ELR (cell line): Measurements from ENCODE around the gene PLEKHA7.
A peak's percentile ranks its signal among the peaks of the same experiment; 100 is the strongest.

Experiments used
- DNase-seq: peaks from one replicate; pipeline ENCODE4 v3.0.0-alpha.2; 2015; ENCODE audit warnings: low read depth

The PLEKHA7 gene

DNA sequence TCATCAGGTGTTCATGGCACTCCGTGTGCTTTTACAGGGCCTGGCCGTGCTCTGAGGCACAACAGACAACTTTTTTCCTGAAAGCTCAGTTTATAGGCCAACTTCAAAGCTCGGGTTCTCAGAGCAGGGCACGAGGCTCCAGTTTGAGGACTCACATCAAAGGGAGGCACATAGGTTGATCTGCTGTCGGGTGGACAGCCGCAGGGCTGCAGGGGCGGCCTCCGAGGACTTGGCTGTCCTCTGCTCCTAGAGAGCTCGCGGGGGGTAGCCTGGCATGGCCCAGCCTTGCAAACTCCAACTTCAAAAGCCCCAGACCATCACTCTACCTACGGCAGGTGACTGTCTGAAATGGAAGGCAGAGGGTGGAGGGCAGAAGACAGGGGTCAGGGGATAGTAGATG is 244.2 kb downstream of the PLEKHA7 start:
- no peak for DNase-seq

DNA sequence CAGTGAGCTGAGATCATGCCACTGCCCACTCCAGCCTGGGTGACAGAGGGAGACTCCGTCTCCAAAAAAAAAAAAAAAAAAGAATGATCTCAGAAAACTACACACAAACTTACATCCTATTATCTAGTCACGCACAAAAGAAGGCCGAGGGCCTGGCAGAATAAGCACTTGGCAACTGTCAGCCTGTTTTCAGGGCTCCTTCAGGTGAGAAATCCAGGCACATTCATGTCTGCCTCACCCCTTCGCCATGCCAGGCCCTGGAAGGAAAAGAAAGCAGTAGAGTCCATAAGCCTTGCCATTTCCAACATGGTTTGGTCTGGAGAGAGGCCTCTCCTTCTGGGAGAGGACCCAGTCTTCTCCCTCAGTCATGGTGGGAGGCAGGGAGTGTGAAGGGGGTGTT is 244.8 kb downstream of the PLEKHA7 start:
- DNase-seq: no peak

DNA sequence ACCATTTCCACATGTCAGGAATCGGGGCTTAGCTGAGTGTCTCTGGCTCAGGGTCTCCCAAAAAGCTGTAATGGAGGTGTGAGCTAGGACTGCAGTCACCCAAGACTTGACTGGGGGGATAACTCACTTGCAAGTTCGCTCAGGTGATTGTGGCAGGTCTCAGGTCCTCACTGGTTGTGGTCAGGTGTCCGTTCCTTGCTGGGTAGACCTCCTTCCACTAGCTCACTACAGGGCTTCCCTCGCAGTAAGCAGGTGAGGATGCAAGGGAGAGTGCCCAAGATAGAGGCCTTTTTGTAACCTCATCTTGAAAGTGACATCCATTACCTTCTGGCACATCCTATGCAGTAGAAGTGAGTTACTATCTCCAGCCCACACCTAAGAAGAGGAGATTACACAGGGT is 246.3 kb downstream of the PLEKHA7 start:
- no peak for DNase-seq

DNA sequence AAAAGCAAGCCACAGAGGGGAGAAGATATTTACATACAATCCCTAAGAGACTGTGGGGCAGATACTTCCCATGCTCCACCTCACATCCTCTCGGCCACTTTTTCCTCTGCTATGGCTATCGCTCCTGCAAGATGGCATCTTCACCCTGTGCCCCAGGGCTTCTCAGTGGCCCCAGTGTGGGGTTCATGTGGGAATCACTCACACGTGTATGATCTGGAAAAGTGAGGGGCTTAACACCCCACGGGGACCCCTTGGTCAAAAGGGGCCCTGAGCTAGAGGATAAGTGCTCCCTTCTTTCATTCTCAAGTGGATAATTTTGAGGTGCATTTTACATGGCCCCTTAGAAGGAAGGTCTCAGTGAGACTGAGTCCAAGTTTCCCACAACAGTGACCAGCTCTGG is 247.1 kb downstream of the PLEKHA7 start:
- DNase-seq: no peak

GRCh38 chr11:16764888-16765287 is 249.3 kb downstream of the PLEKHA7 start:
- DNase-seq: no peak

DNA sequence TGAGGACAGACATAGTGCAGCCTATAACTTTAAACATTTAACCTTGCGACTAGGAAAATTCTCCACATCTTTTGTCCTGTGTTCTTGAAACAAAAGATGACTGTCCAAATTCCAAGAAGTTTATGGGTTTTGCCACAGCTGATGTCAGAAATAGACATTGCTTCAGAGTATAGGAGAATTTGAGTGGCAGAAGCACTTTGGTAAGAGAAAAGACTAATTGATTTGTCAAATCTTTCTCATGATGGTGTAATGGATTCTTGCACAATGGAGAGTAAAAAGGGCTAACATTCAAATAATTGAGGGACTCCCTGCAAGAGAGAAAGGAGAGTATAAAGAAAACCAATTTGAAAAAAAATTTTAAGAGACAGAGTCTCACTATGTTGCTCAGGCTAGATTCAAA is 250.5 kb downstream of the PLEKHA7 start:
- no peak for DNase-seq

DNA sequence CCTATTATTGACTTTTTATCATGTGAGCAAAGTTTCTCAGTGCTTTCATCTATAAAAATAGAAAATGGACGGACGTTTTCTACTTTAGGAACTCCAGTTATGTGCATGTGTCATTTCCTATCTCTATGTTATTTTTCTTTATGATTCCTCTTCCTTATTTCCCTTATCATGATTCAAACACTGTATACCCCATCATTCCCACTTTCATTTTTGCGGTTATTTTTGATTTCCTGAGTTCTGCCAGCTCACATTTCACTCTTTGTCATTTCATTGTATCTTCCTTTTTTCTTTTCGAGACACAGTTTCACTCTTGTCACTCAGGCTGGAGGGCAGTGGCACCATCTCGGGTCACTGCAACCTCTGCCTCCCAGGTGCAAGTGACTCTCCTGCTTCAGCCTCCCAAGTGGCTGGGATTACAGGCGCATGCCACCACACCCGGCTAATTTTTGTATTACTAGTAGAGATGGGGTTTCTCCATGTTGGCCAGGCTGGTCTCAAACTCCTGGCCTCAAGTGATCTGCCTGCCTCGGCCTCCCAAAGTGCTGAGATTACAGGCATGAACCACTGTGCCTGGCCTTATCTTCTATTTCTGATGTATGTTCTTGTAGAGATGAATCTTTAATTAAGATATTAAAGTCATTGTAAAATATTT is 254.2 kb downstream of the PLEKHA7 start:
- peak; percentile 40 for DNase-seq

DNA sequence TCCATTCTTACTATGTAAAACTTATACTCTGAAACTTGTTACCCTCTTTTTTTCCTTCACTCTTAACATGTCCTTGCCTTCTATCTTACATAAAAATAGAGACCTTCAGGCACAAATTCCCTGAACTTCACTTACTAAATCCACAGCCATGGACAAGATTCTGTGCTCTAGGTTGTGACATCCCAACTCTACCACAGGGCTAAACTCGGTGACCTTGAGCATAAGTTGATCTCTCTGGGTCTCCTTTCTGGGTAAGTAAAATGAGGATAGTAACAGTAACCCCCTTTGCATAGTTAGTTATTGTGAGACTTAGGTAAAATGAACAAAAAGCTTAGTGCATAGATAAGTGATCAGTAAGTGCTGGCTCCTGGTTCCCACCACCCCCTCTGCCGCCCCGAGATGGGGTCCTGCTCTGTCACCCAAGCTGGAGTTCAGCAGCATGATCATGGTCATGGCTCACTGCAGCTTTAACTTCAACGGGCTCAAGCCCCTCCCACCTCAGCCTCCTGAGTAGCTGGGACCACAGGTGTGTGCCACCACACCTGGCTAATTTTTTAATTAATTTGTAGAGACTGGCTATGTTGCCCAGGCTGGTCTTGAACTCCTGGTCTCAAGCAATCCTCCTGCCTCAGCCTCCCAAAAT is 255.7 kb downstream of the PLEKHA7 start:
- DNase-seq: no peak

DNA sequence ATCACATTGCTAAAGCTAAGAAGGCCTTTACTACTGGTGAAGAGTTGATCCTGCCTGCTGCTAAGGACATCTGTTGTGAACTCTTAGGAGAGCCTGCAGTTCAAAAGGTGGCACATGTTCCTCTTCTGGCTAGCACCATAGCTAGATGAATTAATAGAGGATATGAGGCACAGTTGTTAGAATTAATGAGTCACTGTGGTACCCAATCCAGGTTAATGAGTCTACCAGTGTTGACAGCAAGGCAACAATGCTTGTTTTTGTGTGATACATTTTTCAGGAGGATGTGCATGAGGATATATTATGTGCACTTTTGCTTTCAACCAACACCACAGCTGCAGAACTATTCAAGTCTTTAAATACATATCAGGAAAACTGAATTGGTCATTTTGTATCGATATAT is 263.8 kb downstream of the PLEKHA7 start:
- DNase-seq: peak; percentile 41

- no peak for DNase-seq
Observed at GRCh38 chr11:16749666-16750065, 264.5 kb downstream of the PLEKHA7 start.

GRCh38 chr11:16749092-16749491 is 265.1 kb downstream of the PLEKHA7 start:
- DNase-seq: no peak

DNA sequence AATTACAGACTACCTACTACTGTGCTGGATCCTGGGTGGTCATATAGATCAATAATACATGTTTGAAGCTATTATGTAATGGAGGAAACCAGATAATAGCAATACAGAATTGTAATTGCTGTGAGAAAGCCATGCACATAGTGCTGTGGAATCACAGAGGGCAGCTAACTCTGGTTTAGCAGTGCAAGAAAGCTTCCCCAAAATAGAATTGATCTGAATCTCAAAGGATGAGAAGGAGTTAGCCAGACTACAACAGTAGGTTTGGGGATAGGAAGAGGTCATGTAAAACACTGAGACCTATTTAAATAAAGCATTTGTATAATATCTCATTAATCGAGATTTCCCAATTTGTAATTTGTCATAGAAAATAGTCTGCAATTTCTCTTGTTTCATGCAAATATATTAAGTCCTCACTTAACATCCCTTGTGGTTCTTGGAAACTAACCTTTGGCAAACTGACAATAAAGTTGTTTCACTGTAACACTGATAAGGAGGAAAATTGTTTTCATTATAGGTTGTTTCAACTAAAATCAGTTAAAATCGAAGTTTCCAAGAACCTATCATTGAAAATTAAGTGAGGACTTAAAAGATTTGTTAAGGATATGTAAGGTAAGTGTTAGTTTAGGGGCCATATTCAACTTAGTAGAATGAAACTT is 268.1 kb downstream of the PLEKHA7 start:
- no peak for DNase-seq

DNA sequence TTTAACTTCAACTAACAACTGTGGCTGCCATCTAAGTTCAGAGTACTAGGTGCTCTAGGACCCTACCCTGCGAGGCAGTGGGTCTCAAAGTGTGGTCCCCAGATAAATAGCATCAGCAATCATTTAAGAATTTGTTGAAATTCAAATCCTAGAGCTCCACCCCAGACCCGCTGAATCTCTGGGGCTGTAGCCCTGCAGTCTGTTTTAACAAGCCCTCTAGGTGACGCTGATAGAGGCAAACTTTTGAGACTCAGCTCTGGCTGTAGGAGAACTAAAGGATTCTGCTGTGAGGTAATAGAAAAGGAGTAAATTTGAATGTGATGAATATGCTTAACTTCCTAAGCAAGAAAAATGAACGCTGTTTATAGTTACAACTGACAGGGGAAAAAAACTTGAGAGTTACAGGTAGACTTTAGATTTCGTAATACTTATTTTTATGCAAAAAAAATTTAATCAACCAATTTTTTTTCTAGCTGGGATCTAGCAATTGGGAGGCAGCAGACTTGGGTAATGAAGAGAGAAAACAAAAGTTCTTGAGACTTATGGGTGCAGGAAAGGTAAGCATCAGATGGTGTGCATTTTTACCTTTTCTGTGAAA is 270.0 kb downstream of the PLEKHA7 start:
- DNase-seq: no peak

DNA sequence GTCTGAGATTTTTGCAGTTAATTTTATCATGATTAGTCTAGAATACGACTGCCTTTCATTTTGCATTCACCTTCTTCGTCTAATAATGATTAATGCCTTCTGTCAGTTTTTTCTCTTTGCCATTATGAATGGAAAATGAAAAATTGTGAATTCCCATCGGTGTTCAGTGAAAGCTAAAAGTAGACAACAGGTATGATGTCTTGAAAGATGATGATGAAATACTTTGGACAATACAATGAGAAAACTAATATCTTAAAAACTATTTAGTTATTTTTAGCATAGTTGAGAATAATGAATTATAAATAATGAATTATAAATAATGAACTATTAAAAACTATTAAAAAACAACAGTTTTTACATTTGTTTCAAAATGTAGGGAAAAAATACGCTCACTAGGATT is 270.7 kb downstream of the PLEKHA7 start:
- no peak for DNase-seq

DNA sequence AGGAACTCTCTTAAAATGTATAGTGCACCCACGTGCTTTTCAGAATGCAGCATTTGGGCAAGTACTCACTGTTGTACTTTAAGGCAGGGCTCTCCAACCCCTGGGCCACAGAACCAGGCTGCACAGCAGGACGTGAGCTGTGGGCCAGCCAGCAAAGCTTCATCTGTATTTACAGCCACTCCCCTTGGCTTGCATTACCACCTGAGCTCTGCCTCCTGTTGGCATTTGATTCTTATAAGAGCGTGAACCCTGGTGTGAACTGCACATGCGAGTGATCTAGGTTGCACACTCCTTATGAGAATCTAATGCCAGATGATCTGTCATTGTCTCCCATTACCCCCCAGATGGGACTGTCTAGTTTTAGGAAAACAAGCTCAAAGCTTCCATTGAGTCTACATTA is 272.7 kb downstream of the PLEKHA7 start:
- DNase-seq: no peak

- DNase-seq: peak; percentile 24
Observed at GRCh38 chr11:16738947-16739815, 275.0 kb downstream of the PLEKHA7 start.

DNA sequence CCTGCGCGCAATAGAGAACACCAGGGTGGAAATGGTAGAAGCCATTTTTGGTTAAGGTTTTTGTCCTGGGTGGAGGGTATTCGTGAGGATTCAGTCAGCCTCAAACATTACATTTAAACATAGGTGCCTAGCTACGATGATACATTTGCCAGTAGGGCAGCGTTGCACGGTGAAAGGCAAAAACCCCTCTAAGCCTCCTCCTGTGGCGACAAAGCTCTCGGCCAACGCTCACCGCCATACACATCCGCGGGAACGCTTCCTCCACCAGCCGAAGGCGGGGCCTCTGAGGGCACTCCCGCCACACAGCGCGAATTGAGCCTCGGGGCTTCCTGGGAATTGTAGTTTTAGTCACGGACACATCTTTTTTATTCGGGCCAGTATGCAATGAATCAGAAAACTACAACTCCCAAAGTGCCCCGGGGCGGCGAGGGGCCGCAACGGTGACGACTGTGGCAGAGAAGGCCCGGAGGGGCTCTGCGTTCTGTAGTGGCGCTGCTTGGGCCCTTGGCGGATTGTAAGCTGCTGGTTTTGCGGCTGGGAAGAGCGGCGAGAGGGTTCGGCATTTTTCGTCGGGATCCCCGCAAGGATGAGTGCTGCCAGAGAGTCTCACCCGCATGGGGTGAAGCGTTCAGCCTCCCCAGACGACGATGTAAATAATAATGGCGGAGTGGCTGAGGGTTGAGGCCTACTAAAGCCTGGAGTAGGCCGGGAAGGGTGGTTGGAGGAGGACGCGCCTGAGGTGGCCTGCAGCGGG is 275.8 kb downstream of the PLEKHA7 start, which contains the start of gene C11orf58:
Gene C11orf58, plus strand, starts transcription at position 455 of the 754 bp plus-strand sequence. Its CDS starts 132 bp downstream, at position 587.
- DNase-seq: peak; percentile 97

- DNase-seq: no peak
Observed at GRCh38 chr11:16737818-16738192, 276.4 kb downstream of the PLEKHA7 start.
